GM18511 (cell line): ENCODE measurements around the gene TXNIP.

Experiments used
- ATAC-seq: cut with Tn5 transposase; IDR thresholded peaks from one replicate; pipeline ENCODE4 v1.9.1; 2021; ENCODE audit warnings: mild to moderate bottlenecking, moderate library complexity; ENCODE audit not compliant: unreplicated experiment

The TXNIP gene

DNA sequence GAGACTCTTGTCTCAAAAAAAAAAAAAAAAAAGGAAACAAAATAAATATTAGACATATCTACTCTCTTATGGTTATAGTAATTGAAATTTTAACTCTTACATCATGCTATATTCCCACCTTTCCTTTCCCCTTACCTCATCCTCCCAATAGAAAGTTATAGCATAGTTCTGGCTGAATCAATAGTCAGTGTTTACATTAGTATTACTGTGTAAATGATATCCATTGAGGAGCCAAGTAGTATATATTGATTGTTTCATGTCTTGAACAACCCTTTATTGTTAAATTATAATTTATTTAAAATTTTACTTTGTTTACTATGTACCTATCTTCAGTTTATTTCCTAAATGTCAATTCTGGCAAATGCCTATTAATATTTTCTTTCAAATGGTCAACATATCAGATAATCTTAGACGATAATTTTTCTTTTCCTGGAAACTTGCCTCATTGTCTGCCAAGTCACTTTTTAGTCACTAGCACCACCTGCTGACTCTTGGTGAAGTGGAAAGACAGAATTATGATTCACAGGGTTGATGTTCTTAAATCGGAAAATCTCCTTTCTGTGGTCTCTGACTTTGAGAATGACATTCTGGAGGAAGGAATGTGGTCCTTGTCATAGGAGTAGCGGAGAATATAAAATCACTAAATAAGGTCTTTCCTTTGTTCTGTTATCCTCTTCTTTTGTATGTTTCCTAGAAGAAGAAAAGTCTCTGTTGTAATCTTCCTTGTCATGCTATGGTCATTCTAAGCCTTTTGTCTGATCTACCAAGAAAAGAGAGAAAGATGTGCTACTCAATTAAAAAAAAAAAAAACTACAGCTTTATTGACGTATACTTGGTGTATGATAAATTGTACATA lies 16.6 kb upstream of the TXNIP start:
- no peak for ATAC-seq

DNA sequence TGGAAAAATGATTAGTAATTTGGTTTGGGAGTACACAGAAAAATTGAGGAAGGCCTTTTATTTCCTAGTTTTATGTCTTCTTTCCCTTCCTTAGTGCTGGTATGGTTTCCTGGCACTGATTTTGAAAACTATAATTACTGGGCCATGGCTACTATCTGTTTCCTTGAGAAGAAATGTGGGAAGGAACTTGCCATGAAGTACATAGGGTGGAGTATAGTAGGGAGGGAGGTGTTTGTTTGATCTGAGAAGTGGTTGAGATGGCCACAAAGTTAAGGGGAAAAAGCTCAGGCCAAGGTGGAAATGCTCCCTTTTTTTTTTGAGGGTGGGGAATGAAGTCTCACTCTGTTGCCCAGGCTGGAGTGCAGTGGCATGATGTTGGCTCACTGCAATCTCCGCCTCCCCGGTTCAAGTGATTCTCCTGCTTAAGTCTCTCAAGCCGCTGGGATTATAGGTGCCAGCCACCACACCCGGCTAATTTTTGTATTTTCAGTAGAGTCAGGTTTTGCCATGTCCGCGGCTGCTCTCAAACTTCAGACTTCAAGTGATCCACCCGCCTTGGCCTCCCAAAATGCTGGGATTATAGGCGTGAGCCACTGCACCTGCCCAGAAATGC lies 13.9 kb upstream of the TXNIP start:
- ATAC-seq = no peak

DNA sequence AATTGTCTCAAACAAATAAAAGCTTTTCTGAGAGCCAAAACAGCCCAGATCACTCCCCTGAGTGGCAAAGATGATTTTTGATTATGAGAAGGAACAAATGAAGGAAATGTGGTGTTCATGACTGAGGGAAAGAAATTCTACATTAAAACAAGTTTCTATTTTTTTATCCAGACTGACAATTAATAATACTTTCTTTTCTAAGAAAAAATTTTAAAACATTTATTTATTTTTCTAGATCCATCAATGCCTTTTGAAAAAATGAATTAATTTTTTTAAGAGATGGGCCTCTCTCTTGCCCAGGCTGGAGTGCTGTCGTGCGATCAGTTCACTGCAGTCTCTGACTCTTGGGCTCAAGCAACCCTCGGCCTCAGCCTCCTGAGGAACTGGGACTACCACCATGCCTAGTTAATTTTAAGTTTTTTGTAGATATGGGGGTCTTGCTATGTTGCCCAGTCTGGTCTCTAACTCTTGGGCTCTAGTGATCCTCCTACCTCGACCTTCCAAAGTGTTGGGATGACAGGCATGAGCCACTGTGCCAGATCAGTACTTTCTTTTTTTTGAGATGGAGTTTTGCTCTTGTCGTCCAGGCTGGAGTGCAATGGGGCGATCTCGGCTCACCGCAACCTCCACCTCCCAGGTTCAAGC lies 11.2 kb upstream of the TXNIP start:
- no peak for ATAC-seq

DNA sequence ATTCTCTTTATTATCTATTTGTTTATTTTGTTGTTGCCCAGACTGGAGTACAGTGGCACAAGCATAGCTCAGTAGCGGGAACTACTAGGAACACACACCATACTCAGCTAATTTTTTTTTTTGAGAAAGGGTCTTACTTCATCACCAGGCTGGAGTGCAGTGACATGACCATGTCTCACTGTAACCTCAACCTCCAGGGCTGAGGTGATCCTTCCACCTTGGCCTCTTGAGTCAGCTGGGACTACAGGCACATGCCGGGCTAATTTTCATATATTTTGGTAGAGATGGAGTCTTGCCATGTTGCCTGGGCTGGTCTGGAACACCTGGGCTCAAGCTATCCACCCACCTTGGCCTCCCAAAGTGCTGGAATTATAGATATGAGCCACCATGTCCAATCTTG lies 5.3 kb upstream of the TXNIP start:
- no peak for ATAC-seq

DNA sequence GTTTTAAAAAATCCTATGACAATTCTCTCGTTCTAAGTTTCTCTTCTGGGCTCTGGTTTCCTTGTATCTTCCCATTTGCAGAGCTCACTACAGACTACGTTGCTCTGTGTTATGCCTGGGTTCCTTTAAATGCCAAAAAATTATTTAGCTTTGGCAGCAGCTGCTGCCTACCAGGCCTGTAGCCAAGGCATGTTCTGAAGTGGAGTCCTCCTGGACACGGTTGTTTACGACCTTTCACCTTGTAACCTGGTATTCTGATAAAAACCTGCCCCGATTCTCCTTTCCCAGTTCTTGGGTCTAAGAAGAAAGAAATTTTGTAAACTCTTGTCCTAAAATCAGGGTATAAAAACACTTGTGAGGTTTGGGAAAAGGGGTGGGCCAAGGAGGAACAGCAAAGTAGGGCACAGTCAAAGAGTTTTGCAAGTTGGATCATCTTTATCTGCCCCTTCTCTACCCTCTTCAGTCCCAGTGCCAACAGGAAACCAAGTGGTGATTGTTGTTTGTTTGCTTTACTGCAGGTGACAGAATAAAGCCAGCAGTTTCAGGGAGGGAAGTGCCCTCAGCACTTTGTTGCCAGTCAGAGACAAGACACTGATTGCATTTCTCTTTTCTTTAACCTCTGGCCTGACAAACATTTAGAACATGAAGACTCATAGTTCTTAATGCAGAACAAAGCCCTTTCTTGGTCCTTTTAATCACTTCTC lies 3.1 kb upstream of the TXNIP start:
- no peak for ATAC-seq

DNA sequence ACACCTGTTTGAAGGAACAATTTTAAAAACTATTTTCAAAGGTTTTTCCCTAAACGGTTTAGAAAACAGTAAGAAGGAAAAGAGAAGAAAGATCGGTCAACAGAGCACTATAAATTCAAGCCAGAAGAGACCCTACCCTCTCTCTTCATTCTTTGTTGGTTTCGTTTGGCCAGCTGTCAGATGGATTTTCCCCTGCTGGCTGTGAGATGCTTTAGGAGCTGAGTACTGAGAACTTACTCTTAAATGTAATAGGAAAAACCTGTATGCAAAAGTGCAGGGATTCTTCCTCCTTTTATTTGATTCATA lies 1.3 kb upstream of the TXNIP start:
- no peak for ATAC-seq

DNA sequence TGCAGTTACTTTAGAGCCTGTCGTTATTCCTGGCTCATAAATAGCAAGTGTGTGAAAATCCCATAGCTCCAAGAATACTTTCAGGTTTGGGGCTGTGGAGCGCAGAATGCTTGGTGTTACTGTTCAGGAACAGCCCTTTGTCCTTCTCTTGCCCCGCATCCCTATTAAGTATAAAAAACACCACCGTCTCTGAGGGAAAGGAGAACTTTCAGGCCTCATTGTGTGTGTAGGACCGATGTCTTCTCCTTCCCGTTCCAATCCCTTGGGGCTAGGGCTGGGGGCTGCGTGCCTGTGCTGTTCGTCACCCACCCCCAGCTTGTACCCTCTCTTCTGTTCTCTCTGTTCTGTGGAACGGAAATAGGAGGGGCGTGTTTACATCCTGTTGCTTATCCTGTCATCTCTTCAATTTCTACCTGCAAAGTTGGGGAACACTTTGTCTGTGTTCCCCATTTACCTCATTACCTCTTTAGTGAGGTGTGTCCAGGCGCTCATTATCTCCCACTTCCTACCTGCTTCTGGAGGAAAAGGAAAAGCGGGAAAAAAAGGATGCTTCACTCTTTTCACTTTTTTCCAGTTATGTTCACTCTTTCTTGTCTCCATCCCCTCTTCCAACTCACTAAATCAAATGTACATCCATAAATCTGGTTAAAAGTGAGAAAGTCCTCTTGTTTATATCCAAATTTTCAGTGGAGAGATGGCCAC lies 788 bp upstream of the TXNIP start:
- ATAC-seq = peak; percentile 61

DNA sequence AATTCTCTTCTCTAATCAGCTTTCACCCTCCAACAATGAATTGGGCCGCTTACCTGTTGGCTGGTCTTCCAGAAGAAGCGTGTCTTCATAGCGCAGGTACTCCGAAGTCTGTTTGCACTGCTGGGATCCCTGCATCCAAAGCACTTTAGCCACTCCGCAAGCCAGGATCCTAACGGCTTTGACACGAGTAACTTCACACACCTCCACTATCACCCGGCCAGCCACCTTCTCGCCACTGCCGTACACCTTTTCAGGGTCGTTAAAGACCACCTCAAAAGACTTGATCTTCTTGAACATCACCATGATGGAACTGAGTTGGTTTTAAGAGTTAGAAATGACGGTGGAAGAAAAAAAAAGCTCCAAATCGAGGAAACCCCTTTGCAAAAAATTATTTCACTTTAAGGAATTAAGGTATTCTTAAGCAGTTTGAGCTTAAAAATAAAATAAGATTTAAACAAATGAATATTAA lies 381 bp downstream of the TXNIP start:
- no peak for ATAC-seq

DNA sequence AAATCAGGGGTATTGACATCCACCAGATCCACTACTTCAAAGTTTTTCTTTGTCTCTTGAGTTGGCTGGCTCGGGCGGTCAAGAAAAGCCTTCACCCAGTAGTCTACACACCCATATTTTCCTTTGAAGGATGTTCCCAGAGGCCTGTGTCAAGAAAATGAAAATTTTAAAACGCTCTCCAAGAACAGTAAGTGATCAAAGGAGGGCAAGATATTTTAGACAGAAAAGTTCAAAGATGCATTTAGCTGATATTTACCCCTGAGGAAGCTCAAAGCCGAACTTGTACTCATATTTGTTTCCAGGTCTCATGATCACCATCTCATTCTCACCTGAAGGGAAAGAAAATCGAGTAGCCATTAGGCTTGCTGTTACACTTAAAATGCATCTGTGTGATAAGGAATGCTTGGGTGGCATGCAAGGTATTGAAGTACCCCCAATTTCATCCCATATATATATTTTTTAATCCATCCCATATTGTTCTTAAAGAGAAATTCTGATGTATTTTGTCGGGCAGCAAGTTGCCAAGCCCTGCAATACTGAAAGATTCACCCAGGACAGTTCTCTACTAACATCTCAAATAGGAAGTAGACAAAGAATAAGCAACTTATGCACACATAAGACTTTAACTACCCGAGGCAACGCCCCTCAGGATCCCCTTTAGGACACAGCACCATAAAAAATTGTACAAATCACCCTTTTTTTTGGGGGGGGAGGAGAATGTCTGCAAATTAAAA lies 1.1 kb downstream of the TXNIP start:
- ATAC-seq = no peak

DNA sequence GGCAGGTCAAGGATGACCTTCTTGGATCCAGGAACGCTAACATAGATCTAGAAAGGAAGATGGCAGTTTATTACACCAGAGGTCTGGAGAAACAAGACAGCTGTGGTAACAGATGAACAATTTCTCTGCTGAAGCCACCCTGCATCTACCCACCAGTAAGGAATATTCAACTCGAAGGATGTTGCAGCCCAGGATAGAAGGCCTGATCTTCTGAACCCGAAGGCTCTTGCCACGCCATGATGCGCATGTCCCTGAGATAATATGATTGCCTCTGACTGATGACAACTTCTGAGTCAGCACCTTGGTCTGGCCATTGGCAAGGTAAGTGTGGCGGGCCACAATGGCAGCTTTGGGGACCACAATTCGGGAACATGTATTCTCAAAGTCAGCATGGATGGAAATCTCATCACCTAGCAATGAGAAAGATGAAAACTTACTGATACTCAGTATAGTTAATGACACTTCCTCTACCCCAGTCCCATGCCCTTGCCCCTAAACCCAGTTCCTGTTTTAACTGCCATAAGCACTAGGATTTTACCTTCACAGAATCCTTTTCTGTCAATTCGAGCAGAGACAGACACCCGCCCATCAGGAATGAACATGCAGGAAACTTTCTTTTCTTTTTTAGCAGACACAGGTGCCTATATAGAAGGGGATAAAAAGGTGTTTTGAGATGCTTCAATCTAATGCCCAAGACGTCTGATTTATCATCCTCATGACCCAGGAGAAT lies 1.8 kb downstream of the TXNIP start:
- no peak for ATAC-seq

DNA sequence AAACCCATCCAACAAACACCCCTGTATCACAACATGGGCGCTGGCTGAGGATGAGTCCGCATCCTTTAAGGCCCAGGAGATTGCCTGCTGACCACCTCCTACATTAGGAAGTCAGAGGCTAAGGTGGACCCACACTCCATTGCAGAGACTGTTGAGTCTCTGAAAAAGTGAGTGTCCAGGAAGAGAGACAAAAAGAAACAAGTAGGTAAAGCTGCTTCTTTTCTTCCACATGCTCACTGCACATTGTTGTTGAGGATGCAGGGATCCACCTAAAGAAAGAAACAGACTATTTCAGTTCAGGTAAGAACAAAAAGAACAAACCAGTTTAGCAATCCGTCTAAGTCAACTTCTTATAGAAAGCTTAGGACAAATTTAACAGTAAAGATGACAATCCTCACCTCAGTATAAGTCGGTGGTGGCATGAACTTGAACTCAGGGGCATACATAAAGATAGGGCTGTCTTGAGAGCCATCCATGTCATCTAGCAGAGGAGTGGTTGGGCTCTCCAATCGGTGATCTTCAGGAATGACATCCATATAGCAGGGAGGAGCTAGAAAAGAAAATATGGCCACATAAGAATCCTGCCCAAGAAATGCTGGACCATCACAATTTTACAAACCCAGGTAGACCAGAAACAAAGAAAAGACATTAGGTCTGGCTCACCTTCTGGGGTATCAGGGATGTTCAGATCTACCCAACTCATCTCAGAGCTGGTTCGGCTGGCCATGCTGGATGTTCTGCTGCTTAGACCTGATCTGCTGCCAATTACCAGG lies 2.6 kb downstream of the TXNIP start:
- ATAC-seq = no peak

DNA sequence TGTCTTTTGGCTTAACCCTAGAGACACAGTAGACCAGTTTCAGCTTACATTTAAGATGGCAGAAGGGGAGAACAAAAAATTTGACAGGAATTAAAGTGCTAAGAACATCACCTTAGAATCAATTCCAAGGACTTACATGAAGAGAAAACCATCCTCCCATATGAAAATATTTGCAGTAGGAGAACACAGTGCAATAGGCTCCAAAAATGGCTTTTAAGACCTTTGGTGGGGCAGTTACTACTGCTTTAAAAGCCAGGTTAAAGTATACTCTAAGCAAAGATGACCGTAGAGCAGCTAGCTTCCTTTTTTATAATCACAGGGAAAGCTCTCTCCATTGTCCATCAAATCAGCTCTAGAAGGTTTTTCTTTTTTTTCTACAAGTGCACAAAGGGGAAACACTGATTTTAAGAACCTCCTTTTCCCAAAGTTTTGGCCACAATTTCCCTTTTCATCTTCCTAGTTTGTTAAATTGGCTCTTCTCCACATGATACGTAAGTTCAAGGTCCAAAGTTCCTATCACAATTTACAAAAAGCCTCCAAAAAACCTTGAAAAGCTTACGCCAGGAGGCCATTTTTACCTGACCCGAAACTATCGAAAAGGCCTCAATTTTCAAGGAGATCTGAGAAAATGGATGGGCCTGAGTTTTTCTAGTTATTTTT lies 3.3 kb downstream of the TXNIP start:
- ATAC-seq = no peak

DNA sequence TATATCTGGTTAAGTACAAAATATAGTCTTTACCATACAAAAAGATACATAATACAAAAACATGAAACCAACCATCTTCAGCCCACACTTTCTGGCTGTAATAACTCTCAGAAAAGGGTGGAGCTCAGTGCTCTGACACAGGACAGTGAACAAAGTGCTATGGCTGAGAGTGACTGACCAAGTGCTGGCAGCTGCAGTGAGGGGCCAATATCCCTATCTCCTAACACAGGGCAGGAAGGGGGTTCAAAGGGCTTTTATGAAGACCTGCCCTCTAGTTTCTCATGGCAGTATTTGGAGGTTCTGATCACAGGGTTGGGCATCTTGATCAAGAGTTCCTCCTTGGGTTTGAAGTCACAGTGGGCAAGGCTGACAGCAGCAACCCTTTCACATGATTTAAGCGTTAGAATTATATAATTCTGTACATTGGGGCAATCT lies 3.9 kb downstream of the TXNIP start:
- ATAC-seq = no peak

DNA sequence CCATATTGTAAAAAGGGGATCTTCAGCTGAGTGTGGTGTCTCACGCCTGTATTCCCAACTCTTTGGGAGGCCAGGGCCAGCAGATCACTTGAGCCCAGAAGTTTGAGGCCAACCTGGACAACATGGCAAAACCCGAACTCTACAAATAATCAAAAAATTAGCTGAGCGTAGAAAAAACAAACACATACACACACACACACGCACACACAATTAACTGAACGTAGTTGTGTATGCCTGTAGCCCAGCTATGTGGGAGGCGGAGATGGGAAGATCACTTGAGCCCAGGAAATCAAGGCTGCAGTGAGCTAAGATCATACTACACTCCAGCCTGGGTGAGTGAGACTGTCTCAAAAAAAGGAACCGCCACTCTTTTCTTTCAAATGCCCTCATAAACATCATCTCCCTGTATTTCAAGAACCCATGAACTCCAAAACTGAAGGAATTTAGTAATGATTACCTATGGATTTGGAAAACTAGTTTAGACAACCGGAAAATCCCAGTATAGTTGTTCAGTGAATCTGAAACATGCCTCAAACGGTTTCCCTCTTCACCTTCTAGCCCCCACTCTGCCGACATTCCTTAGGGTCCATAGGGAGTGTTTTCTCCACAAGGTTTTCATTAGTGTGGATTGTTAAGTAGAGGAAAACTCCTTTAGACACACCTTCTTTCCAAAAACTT lies 4.5 kb downstream of the TXNIP start:
- no peak for ATAC-seq

DNA sequence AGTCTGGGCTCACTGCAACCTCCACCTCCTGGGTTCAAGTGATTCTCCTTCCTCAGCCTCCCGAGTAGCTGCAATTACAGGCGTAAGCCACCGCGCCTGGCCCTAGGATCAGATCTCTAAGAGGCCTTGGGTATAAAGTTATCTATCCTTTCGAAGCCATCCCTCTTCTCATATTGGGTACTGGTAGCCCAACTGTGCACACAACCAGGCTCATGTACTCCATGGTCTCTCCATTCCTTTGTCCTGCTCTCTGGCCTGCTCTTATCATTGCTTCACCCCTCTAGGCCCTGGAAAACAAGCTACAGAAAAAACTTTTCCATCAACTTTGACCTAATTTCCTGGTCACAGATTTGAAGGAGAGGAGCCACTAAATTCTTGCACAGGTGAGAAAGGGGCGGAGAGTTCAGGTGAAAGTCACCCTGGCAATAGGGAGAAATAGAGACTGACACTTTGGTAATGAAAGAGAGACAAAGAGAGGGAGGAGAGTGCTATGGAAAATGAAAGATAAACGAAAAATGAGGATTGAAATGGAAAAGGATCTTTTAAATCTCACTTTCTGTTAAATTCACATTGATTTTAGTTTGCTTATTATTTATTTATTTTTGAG lies 6.0 kb downstream of the TXNIP start:
- ATAC-seq = no peak

DNA sequence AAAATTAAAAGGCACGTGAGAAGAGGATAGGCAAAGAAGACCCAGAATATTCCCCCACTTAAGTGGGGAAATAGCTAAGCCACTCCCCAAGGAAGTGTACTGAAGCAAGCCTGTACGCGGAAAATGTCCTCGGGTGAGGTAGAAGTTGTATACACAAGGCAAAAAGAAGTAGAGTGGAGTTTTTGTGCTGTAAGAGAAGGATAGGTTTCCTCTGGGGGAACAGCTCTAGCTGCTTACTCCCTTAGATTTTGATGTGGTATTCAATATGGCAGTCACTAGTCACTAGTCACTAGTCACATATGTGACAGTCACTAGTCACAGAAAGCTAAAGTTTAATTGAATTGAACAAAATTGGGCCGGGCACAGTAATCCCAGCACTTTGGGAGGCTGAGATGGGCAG lies 7.6 kb downstream of the TXNIP start:
- no peak for ATAC-seq

DNA sequence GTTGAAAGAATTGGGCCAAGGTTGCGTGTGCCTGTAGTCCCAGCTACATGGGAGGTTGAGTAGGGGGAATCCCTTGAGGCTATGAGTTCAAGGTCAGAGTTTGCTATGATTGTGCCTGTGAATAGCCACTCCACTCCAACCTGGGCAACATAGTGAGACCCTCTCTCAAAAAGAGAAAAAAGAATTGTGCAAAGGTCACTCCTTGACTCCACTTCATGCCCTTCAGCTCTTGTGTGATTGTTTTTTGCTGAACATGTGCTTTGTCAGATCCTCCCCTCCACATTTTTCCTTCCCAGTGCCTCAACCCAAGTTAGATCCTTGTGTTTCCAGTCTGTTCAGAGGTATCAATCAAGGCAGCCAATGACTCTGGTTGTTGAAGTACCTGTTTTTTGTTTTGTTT lies 8.5 kb downstream of the TXNIP start:
- no peak for ATAC-seq
